GM19239 (cell line): ENCODE data around the gene PTGDR.

ENCODE experiments used
- DNase-seq: peaks from one replicate; pipeline ENCODE4 v3.0.0; 2011; ENCODE audit warnings: low spot score; ENCODE audit not compliant: insufficient read length
- FAIRE-seq: peaks from 2 replicates; lab custom pipeline; 2011; peaks lifted over from hg19 to GRCh38; lab: Jason Lieb, UNC

PTGDR gene

GRCh38 chr14:52305014-52305413 is 37.5 kb downstream of the PTGDR start:
- DNase-seq = no peak
- FAIRE-seq = no peak

- DNase-seq (no peak), FAIRE-seq (no peak)
These were observed 39.9 kb downstream of the PTGDR start for GRCh38 chr14:52307376-52307775.

- FAIRE-seq (no peak), DNase-seq (no peak)
These were observed 40.4 kb downstream of the PTGDR start for GRCh38 chr14:52307905-52308304.

GRCh38 chr14:52310541-52310940 is 43.0 kb downstream of the PTGDR start:
- FAIRE-seq = no peak

GRCh38 chr14:52312931-52313355 is 45.4 kb downstream of the PTGDR start:
- no peak for DNase-seq
- no peak for FAIRE-seq

More at GRCh38 chr14:52310541-52310940, 43.0 kb downstream of the PTGDR start:
- DNase-seq = no peak

- FAIRE-seq = no peak
These were observed 46.0 kb downstream of the PTGDR start for GRCh38 chr14:52313462-52313861.

GRCh38 chr14:52313903-52314594 is 46.6 kb downstream of the PTGDR start, which contains the start of gene PTGER2:
TSS of gene PTGER2 (plus strand) at chr14:52314312. CDS start at chr14:52314549, 237 bp downstream.
- DNase-seq (no peak), FAIRE-seq (peak; percentile 47)

More at GRCh38 chr14:52313462-52313861, 46.0 kb downstream of the PTGDR start:
- DNase-seq = no peak

- no peak for DNase-seq
- FAIRE-seq = peak; percentile 26
These were observed 47.3 kb downstream of the PTGDR start for GRCh38 chr14:52314595-52315354.

GRCh38 chr14:52315355-52315718 is 47.8 kb downstream of the PTGDR start:
- DNase-seq = no peak
- FAIRE-seq = peak; percentile 14

GRCh38 chr14:52318062-52318461 is 50.6 kb downstream of the PTGDR start:
- peak; percentile 21 for FAIRE-seq
- DNase-seq = no peak

- DNase-seq (no peak), FAIRE-seq (no peak)
These were observed 51.5 kb downstream of the PTGDR start for GRCh38 chr14:52318826-52319645.

- no peak for FAIRE-seq
These were observed 52.4 kb downstream of the PTGDR start for GRCh38 chr14:52319919-52320318.

GRCh38 chr14:52325126-52325525 is 57.6 kb downstream of the PTGDR start:
- DNase-seq = peak; percentile 48
- peak; percentile 98 for FAIRE-seq

More at GRCh38 chr14:52319919-52320318, 52.4 kb downstream of the PTGDR start:
- DNase-seq = no peak

GRCh38 chr14:52325630-52326029 is 58.1 kb downstream of the PTGDR start:
- FAIRE-seq (peak; percentile 26), DNase-seq (no peak)
